ENCODE results near the gene GALNT12.

- TF ChIP-seq POLR2AphosphoS5 (IDR thresholded peaks at IDR 0.05; ENCODE audit: borderline replicate concordance, low read depth, low read length) (no peak), EZH2 (IDR thresholded peaks at IDR 0.05) (no peak)
Measured at GRCh38 chr9:98768344-98768743, 39.1 kb upstream of the GALNT12 start.

All from SK-N-MC (cell line).